K562 (cell line): ENCODE results near the gene PPP2R5A. TPM values are rescaled to one million over a fixed set of nuclear protein-coding genes. Genes with fewer than 3 reads are reported as not detected.

Experiments
- ATAC-seq: fragments of 200-7000 bp; cut with Tn5 transposase; 3 replicates; pipeline ENCODE4 v1.9.1; 2020; ENCODE audit warnings: moderate library complexity
- BruUV-seq: library from RNA; stranded (reverse); fragments of 400-500 nt; replicated peaks from 2 replicates; lab custom pipeline; 2021; lab: Mats Ljungman, UMichigan
- CTCF ChIA-PET: fragments of 300-600 bp; formaldehyde crosslinking; extraction: SDS; loops from one replicate; lab custom pipeline; 2021; ENCODE audit warnings: low intra/inter-chr PET ratio; lab: Yijun Ruan, JAX
- POLR2A ChIA-PET: fragments of 300-600, 350-650 bp; sonication (Branson Sonifier 250); formaldehyde crosslinking; extraction: SDS; loops from one replicate; lab custom pipeline; 2021; ENCODE audit warnings: antibody characterized with exemption, inconsistent platforms; lab: Yijun Ruan, JAX
- DNase-seq, 4 experiments: peaks; one replicate each; pipeline versions ENCODE4 v3.0.0 to v3.0.0-alpha.2; 2011 to 2018; ENCODE audit warnings: low spot score in 3 of 4, mixed read lengths in 3 of 4; ENCODE audit errors: extremely low read depth in 1 of 4
- FAIRE-seq: peaks from 2 replicates; lab custom pipeline; 2011; peaks lifted over from hg19 to GRCh38; lab: Jason Lieb, UNC
- H2AFZ ChIP-seq: 2 replicates; pipeline ENCODE4 v1.6.0; 2011; ENCODE audit warnings: low read depth, low read length, control low read depth, inconsistent platforms
- H3K27ac ChIP-seq: fragments of 200-600 bp; 3 replicates; pipeline ENCODE4 v1.8.0; 2011; ENCODE audit warnings: low read depth, mild to moderate bottlenecking, control low read depth, inconsistent platforms, low read length, moderate library complexity, mixed read lengths; ENCODE audit errors: extremely low read depth
- H3K27me3 ChIP-seq, 2 experiments: fragments of 300-600 bp in 1 of 2; 2 replicates in 1 of 2; 3 replicates in 1 of 2; pipeline versions ENCODE4 v1.6.0 to v1.8.0; 2011; ENCODE audit warnings: inconsistent platforms in 2 of 2, low read length in 2 of 2, mild to moderate bottlenecking in 1 of 2, mixed read lengths in 1 of 2, moderate library complexity in 1 of 2; ENCODE audit not compliant: control insufficient read depth in 2 of 2, insufficient read depth in 2 of 2
- H3K36me3 ChIP-seq: fragments of 300-600 bp; 3 replicates; pipeline ENCODE4 v1.8.0; 2011; ENCODE audit warnings: mild to moderate bottlenecking, low read length, inconsistent platforms; ENCODE audit not compliant: control insufficient read depth, insufficient read depth
- H3K4me1 ChIP-seq, 2 experiments: fragments of 200-600 bp in 1 of 2; replicated peaks in 1 of 2; 2 replicates in 1 of 2; 3 replicates in 1 of 2; pipeline versions ENCODE4 v1.5.1 to v1.8.0; 2011; ENCODE audit warnings: inconsistent platforms in 2 of 2, low read length in 2 of 2, mild to moderate bottlenecking in 1 of 2, mixed read lengths in 1 of 2, moderate library complexity in 1 of 2; ENCODE audit not compliant: control insufficient read depth in 2 of 2, insufficient read depth in 2 of 2
- H3K4me2 ChIP-seq: 2 replicates; pipeline ENCODE4 v1.6.1; 2011; ENCODE audit warnings: low read length, control low read depth, inconsistent platforms, mixed read lengths; ENCODE audit not compliant: insufficient read depth
- H3K4me3 ChIP-seq: fragments of 200-600 bp; sonication (generic), shearing (Covaris generic); 2 replicates; pipeline ENCODE4 v1.5.1; 2016; ENCODE audit warnings: control low read depth, inconsistent platforms
- H3K79me2 ChIP-seq: fragments of 200-600 bp; 3 replicates; pipeline ENCODE4 v1.8.0; 2011; ENCODE audit warnings: low read length, inconsistent platforms; ENCODE audit not compliant: control insufficient read depth, insufficient read depth
- H3K9ac ChIP-seq, 2 experiments: 2 replicates each; pipeline versions ENCODE4 v1.6.0 to v1.6.1; 2011; ENCODE audit warnings: low read depth in 2 of 2, low read length in 2 of 2, control low read depth in 1 of 2, inconsistent platforms in 1 of 2, mild to moderate bottlenecking in 1 of 2, mixed read lengths in 1 of 2; ENCODE audit not compliant: insufficient read depth in 1 of 2
- H3K9me1 ChIP-seq: one replicate; pipeline ENCODE4 v1.6.0; 2011; ENCODE audit warnings: inconsistent platforms, mild to moderate bottlenecking, low read length, moderate library complexity; ENCODE audit not compliant: control insufficient read depth, insufficient read depth
- H3K9me3 ChIP-seq: replicated peaks from 2 replicates; pipeline ENCODE4 v1.5.1; 2011; ENCODE audit warnings: low read depth, low read length, inconsistent platforms; ENCODE audit not compliant: control insufficient read depth, insufficient read depth
- H4K20me1 ChIP-seq: replicated peaks from 2 replicates; pipeline ENCODE4 v1.6.1; 2011; ENCODE audit warnings: low read length, inconsistent platforms, mixed read lengths; ENCODE audit not compliant: control insufficient read depth, insufficient read depth
- BCL6 ChIP-seq: fragments of 250-450 bp; sonication (Bioruptor Pico); IDR thresholded peaks from 2 replicates; pipeline ENCODE4 v1.4.0; 2020
- CEBPG ChIP-seq, 3 experiments: fragments of 200-800 bp in 1 of 3; sonication (Bioruptor generic) in 1 of 3; sonication (generic) in 1 of 3; formaldehyde crosslinking in 1 of 3; IDR thresholded peaks in 2 of 3; conservative IDR thresholded peaks in 1 of 3; 2 replicates each; pipeline versions ENCODE4 v1.6.1 to v1.8.0; 2016 to 2022; ENCODE audit warnings: missing compliant biosample characterization in 2 of 3, missing genetic modification characterization in 2 of 3, mild to moderate bottlenecking in 1 of 3, missing genetic modification reagents in 1 of 3
- E2F5 ChIP-seq: sonication (generic); formaldehyde crosslinking; IDR thresholded peaks from 2 replicates; pipeline ENCODE4 v1.8.0; 2022; ENCODE audit warnings: mild to moderate bottlenecking, missing genetic modification reagents
- ELF4 ChIP-seq: fragments of 450-650 bp; formaldehyde crosslinking; IDR thresholded peaks from 2 replicates; pipeline ENCODE4 v1.4.0; 2022; ENCODE audit warnings: missing genetic modification characterization
- KDM5B ChIP-seq: fragments of 200-600 bp; sonication (generic); IDR thresholded peaks from 2 replicates; pipeline ENCODE4 v1.6.1; 2012; ENCODE audit warnings: low read depth, mild to moderate bottlenecking, moderate library complexity, low read length, control low read depth, inconsistent platforms; ENCODE audit not compliant: insufficient replicate concordance
- MAZ ChIP-seq, 2 experiments: fragments of 450-650 bp in 1 of 2; sonication (generic) in 1 of 2; formaldehyde crosslinking; IDR thresholded peaks in 1 of 2; conservative IDR thresholded peaks in 1 of 2; 2 replicates each; pipeline versions ENCODE4 v1.4.0 to v1.5.0; 2020; ENCODE audit warnings: mild to moderate bottlenecking in 1 of 2, missing genetic modification reagents in 1 of 2
- MYC ChIP-seq, 2 experiments: fragments of 250-450 bp in 1 of 2; sonication (Bioruptor Pico) in 1 of 2; IDR thresholded peaks; 2 replicates each; pipeline versions ENCODE4 v1.5.1 to v1.6.1; 2012 to 2021; ENCODE audit warnings: low read depth in 2 of 2, borderline replicate concordance in 1 of 2, improper control_type of control experiment in 1 of 2, low read length in 1 of 2, mild to moderate bottlenecking in 1 of 2, moderate library complexity in 1 of 2
- PTBP1 ChIP-seq: fragments of 200-400 bp; formaldehyde crosslinking; IDR thresholded peaks from 2 replicates; pipeline ENCODE4 v1.6.1; 2017; ENCODE audit warnings: low read depth, low read length
- RBFOX2 ChIP-seq: fragments of 200-400 bp; formaldehyde crosslinking; IDR thresholded peaks from 2 replicates; pipeline ENCODE4 v1.6.1; 2017; ENCODE audit warnings: low read depth, mild to moderate bottlenecking, low read length, moderate library complexity
- ZBTB5 ChIP-seq: fragments of 450-650 bp; IDR thresholded peaks from 2 replicates; pipeline ENCODE4 v1.6.1; 2017; ENCODE audit warnings: antibody characterized with exemption
- ZBTB8A ChIP-seq: fragments of 450-650 bp; IDR thresholded peaks from 2 replicates; pipeline ENCODE4 v1.6.1; 2018; ENCODE audit warnings: mild to moderate bottlenecking, moderate library complexity; ENCODE audit not compliant: partially characterized antibody
- ZNF277 ChIP-seq: fragments of 250-450 bp; sonication (Bioruptor Pico); IDR thresholded peaks from 2 replicates; pipeline ENCODE4 v1.8.0; 2022; ENCODE audit warnings: inconsistent platforms, mild to moderate bottlenecking, moderate library complexity, borderline replicate concordance
- ZNF3 ChIP-seq: fragments of 250-450 bp; sonication (Bioruptor Pico); IDR thresholded peaks from 2 replicates; pipeline ENCODE4 v1.5.0; 2021; ENCODE audit warnings: mild to moderate bottlenecking, moderate library complexity
- ZNF324 ChIP-seq: fragments of 250-450 bp; sonication (Bioruptor Pico); IDR thresholded peaks from 2 replicates; pipeline ENCODE4 v1.4.0; 2020; ENCODE audit warnings: mild to moderate bottlenecking
- ZNF75A ChIP-seq: fragments of 450-650 bp; formaldehyde crosslinking; IDR thresholded peaks from 2 replicates; pipeline ENCODE4 v1.4.0; 2020; ENCODE audit warnings: mild to moderate bottlenecking
- WGBS: fragments of 100-300 bp; shearing (Covaris generic); methylation state at CpG from one replicate; pipeline ENCODE4 v1.1.6; 2016; ENCODE audit warnings: low coverage, mixed read lengths; ENCODE audit not compliant: insufficient coverage; ENCODE audit errors: missing lambda C conversion rate; 5-methylcytosine and 5-hydroxymethylcytosine counted together
- in situ Hi-C: fragments of 300-500 bp; cut with MboI; formaldehyde crosslinking; loops from 4 replicates; pipeline ENCODE4 v1.15.0; 2018; ENCODE audit warnings: inconsistent platforms, mixed read lengths
- intact Hi-C: fragments of 100-400 bp; cut with micrococcal nuclease; formaldehyde crosslinking; loops from 2 replicates; pipeline ENCODE4 v1.14.2; 2022
- polyA plus RNA-seq, 8 experiments: library from polyadenylated mRNA; depleted of rRNA in 4 of 8; stranded (reverse) in 5 of 8; unstranded in 3 of 8; fragments of >200 nt; fragmentation: Nextera tagmentation in 2 of 8; fragmentation: Illumina TruSeq in 1 of 8; extraction: Ambion mirVana in 2 of 8; extraction: Trizol in 1 of 8; gene quantifications; 2 replicates each; pipeline versions ENCODE4 v1.2.1 to v1.2.3, GENCODE V29; 2011 to 2014; ENCODE audit warnings: inconsistent platforms in 1 of 8, missing spikeins in 1 of 8
- total RNA-seq, 7 experiments: library from RNA; depleted of rRNA in 6 of 7; stranded (reverse); fragments of >200 nt in 6 of 7; fragmentation: Illumina TruSeq in 2 of 7; extraction: Trizol in 2 of 7; gene quantifications; 2 replicates each; pipeline versions ENCODE4 v1.2.1 to v1.2.3, GENCODE V29; 2011 to 2021; ENCODE audit warnings: low replicate concordance in 1 of 7

The PPP2R5A gene
- total and polyA plus RNA-seq, 9 of the 15 experiments (the other 6 are each of a cell fraction or from before 2014, with no cell fraction given): 26.9 to 106 (median 64.3) TPM

GRCh38 chr1:212256369-212256768 lies 28.8 kb upstream of the PPP2R5A start:
- no peak for DNase-seq
- H2AFZ ChIP-seq: peak overlapping the region; percentile 63
- no peak overlapping the region for H3K4me2 ChIP-seq
- H3K27me3 ChIP-seq: no peaks in the 10 kb centered on the region
- no peak overlapping the region for H3K27ac ChIP-seq
- no peak for FAIRE-seq
- ATAC-seq: 0 out of 3 replicates have a peak, but pooled peaks have one; percentile 17
- no peaks in the 10 kb centered on the region for H3K9me3 ChIP-seq
- BruUV-seq: no TSS peak
- peaks cover 1 to 21% of the 10 kb centered on the region in 2 experiments; a peak in 4 of 5 replicates for H3K4me1 ChIP-seq
- 64% methylated on average over 1 of the region's 1 CpG for WGBS
- ChIA-PET CTCF (no interaction called here), POLR2A (interaction anchor here (0.6 to 3.1 kb wide), 7 partner anchors 14 to 286 kb away, joined by 3 to 16 read pairs (median 3); partner anchors contain the start of genes DTL and INTS7)
- no peaks in the 10 kb centered on the region for H3K9me1 ChIP-seq
- H3K79me2 ChIP-seq: no peaks in the 10 kb centered on the region
- no peaks in the 10 kb centered on the region for H4K20me1 ChIP-seq
- no peaks in the 10 kb centered on the region for H3K36me3 ChIP-seq
- intact Hi-C loops: no loop called here
- no peak overlapping the region for H3K4me3 ChIP-seq
- H3K9ac ChIP-seq: no peak overlapping the region
- in situ Hi-C loops: no loop called here
- TF ChIP-seq E2F5 (no peak), ZNF324 (CRISPR knock-in tag) (no peak), BCL6 (CRISPR knock-in tag) (0 out of 2 replicates have a peak, but pooled peaks have one; percentile 52), ZNF75A (CRISPR knock-in tag) (0 out of 2 replicates have a peak, but pooled peaks have one; percentile 14), ZBTB5 (no peak), ZBTB8A (no peak), ZNF3 (CRISPR knock-in tag) (no peak), RBFOX2 (no peak), PTBP1 (no peak), KDM5B (no peak), MAZ (CRISPR knock-in tag; conservative IDR thresholded peaks at IDR 0.05 in 1 of 2, IDR thresholded peaks at IDR 0.05 in 1 of 2) (0 out of 4 replicates have a peak, but pooled peaks of 1 of the 2 experiments have one; percentile 30), ELF4 (CRISPR knock-in tag) (peak; percentile 80; the same call in 1 of the 2 replicates), CEBPG (CRISPR knock-in tag; IDR thresholded peaks at IDR 0.05) (no peak), CEBPG (tag; conservative IDR thresholded peaks at IDR 0.05 in 1 of 2, IDR thresholded peaks at IDR 0.05 in 1 of 2) (no peak), MYC (IDR thresholded peaks at IDR 0.05; ENCODE audit: low read depth, low read length) (no peak), MYC (CRISPR knock-in tag; IDR thresholded peaks at IDR 0.05; ENCODE audit: borderline replicate concordance, low read depth) (no peak), ZNF277 (CRISPR knock-in tag) (no peak)
